GM13976 (cell line): ENCODE data around the gene ACCS.

ENCODE experiments used
- DNase-seq: peaks from one replicate; pipeline ENCODE4 v3.0.0; 2012; ENCODE audit warnings: low spot score
- CTCF ChIP-seq: IDR thresholded peaks from 2 replicates; pipeline ENCODE4 v1.5.1; 2012; ENCODE audit warnings: borderline replicate concordance, mild to moderate bottlenecking; ENCODE audit not compliant: insufficient read depth; ENCODE audit errors: extremely low read depth, missing control alignments, control extremely low read depth
- in situ Hi-C: fragments of 300-500 bp; cut with MboI; formaldehyde crosslinking; loops from one replicate; pipeline ENCODE4 v1.12.0; 2022; ENCODE audit warnings: low sequenced_read_pairs, mixed read lengths, inconsistent platforms; ENCODE audit not compliant: unreplicated experiment

The ACCS gene

GRCh38 chr11:44065841-44066731, at the start of gene ACCS:
Gene ACCS, plus strand, starts transcription at chr11:44066270. Its CDS starts 1,358 bp downstream, at chr11:44067628.
- peak; percentile 83 for TF ChIP-seq CTCF
- in situ Hi-C loops = no loop called here
- DNase-seq = peak; percentile 88

DNA sequence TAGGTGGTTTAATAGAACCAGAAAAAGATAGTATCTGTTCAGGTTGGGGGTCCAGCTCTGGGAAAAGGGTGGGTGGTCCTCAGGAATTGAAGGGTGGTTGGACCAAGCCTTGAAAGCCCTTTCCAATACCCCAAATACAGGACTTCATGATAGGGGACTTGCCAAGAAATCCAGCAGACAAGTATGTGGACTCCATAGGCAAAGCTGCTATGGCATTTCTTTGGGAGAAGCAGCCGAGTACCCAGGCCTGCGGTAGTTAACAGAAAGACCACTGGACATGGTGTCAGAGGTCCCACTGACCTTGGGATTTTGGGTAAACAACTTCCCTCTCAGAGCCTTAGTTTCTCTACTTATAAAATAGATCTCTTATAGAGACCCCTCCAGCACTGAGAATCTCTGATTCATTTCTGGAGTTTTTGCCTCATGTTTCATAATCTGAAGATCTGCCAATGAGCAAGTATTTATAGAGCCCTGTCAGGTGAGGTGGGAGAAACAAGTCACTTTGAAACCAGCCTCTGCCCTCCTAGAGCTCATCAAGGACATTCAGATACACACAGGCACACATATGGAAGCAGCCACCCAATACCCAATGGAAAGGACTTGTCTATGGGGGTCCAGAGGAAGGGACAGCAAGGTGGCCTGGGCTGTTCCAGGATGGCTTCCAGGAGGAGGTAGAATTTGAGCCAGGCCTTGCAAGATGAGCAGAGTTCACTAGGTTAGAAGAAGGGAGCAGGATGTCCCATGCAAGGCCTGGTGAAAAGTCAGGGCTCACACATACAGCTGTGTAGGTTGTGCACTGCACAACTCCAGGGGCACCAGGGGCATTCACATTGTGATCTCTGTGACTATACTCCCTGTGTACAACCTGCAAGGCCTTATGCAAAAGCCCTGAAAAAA, 49.3 kb upstream of the ACCS start:
- TF ChIP-seq CTCF = no peak
- in situ Hi-C loops = no loop called here

GRCh38 chr11:44017443-44018126, 48.5 kb upstream of the ACCS start:
- no peak for DNase-seq
- TF ChIP-seq CTCF = no peak
- in situ Hi-C loops = no loop called here

More for the DNA sequence above, 49.3 kb upstream of the ACCS start:
- DNase-seq = no peak

DNA sequence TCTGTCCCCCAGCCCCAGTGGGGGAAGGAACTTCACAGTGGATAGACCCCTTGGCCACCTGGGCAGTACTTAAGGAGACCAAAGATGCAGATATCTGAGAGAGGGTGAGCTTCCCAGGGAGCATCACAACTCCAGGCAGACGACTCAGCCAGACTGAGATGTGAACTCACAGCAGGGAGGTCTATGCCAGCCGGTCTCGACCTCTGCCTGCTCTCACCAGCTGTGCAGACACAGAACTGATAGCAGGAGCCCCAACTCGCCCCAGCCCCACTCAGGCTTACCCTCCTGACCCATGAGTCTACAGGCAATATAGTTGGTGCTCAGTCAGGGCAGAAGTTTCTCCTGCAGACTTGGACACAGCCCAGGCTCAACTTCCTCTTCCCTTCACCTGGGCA, 47.9 kb upstream of the ACCS start:
- TF ChIP-seq CTCF = no peak
- no peak for DNase-seq
- in situ Hi-C loops = no loop called here

DNA sequence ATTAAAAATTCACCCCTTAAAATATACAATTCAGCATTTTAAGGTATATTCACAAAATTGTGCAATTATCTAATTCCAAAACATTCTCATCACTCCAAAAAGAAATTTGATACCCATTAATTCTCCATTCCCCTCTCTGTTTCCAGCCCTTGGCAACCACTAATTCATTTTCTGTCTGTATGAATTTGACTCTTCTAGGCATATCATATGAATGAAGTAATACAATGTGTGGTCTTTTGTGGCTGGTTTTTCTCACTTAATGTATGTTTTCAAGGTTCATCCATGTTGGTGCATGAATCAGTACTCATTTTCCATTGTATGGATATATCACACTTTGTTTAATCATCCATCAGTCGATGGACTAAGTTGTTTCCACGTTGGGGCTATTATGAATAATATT, 47.2 kb upstream of the ACCS start:
- no peak for DNase-seq
- in situ Hi-C loops = no loop called here
- TF ChIP-seq CTCF = no peak

DNA sequence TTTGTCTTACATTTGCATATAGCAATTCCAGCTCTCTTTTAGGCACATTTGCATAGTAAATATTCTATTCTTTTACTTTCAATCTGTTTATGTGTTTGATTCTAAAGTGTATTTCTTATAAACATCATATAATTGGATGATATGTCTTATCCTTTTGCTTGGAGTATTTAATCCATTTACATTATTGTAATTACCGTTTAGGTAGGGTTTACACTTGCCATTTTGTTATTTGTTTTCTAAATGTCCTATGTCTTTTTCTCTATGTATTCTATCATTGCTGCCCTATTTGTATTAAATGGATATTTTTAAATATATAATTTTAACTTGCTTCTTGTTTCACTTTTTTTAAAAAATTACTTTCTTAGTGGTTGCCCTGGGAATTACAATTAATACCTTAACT, 41.1 kb upstream of the ACCS start:
- in situ Hi-C loops = no loop called here
- no peak for DNase-seq
- TF ChIP-seq CTCF = no peak
